ENCODE data around the gene ZNF775. TPM values are rescaled to one million over a fixed set of nuclear protein-coding genes. Genes with fewer than 3 reads are reported as not detected.

ZNF775 gene
- polyA plus RNA-seq, 1 donor = 6.0 TPM

- DNase-seq (ENCODE audit: low read depth) = no peak
Observed at GRCh38 chr7:150368884-150369747, 10.0 kb upstream of the ZNF775 start.

GRCh38 chr7:150369748-150370501, 9.2 kb upstream of the ZNF775 start:
- DNase-seq (ENCODE audit: low read depth) = no peak

- DNase-seq (ENCODE audit: low read depth) = no peak
Observed at GRCh38 chr7:150370612-150371071, 8.5 kb upstream of the ZNF775 start.

- DNase-seq (ENCODE audit: low read depth) = no peak
Observed at GRCh38 chr7:150371131-150371995, 7.8 kb upstream of the ZNF775 start.

- no peak for DNase-seq (ENCODE audit: low read depth)
Observed at GRCh38 chr7:150371996-150372270, 7.2 kb upstream of the ZNF775 start.

- DNase-seq (ENCODE audit: low read depth) = no peak
Observed at GRCh38 chr7:150372271-150373048, 6.7 kb upstream of the ZNF775 start.

GRCh38 chr7:150373049-150373801, 5.9 kb upstream of the ZNF775 start:
- DNase-seq (ENCODE audit: low read depth) = no peak

GRCh38 chr7:150374026-150374425, 5.1 kb upstream of the ZNF775 start:
- no peak for DNase-seq (ENCODE audit: low read depth)

GRCh38 chr7:150374472-150374871, 4.7 kb upstream of the ZNF775 start:
- no peak for DNase-seq (ENCODE audit: low read depth)

- DNase-seq (ENCODE audit: low read depth) = no peak
Observed at GRCh38 chr7:150375662-150376521, 3.2 kb upstream of the ZNF775 start.

GRCh38 chr7:150376560-150376959, 2.6 kb upstream of the ZNF775 start:
- DNase-seq (ENCODE audit: low read depth) = no peak

GRCh38 chr7:150377196-150377595, 1.9 kb upstream of the ZNF775 start:
- DNase-seq (ENCODE audit: low read depth) = no peak

GRCh38 chr7:150377635-150378034, 1.5 kb upstream of the ZNF775 start:
- DNase-seq (ENCODE audit: low read depth) = no peak

GRCh38 chr7:150378115-150378852, 846 bp upstream of the ZNF775 start:
- DNase-seq (ENCODE audit: low read depth) = no peak

GRCh38 chr7:150379441-150380379, 580 bp downstream of the ZNF775 start:
- DNase-seq (ENCODE audit: low read depth) = no peak

- no peak for DNase-seq (ENCODE audit: low read depth)
Observed at GRCh38 chr7:150380463-150380862, 1.3 kb downstream of the ZNF775 start.

- DNase-seq (ENCODE audit: low read depth) = no peak
Observed at GRCh38 chr7:150381096-150381495, 2.0 kb downstream of the ZNF775 start.

- no peak for DNase-seq (ENCODE audit: low read depth)
Observed at GRCh38 chr7:150381785-150382122, 2.6 kb downstream of the ZNF775 start.

Measured in forelimb muscle (tissue), 1 donor.